GM12865 (cell line): ENCODE measurements around the gene PCDHGA11.
"Not testable (repeated sequence)": the region's sequence is repeated elsewhere in the genome, so short reads cannot be mapped to it uniquely, and the experiment has no call there.

Source experiments
- DNase-seq: peaks from one replicate; pipeline ENCODE4 v3.0.0; 2010; ENCODE audit warnings: low read depth
- H3K4me3 ChIP-seq: 2 replicates; pipeline ENCODE4 v1.5.1; 2011; ENCODE audit warnings: mild to moderate bottlenecking, low read depth, low read length, control low read depth
- CTCF ChIP-seq: IDR thresholded peaks from 2 replicates; pipeline ENCODE4 v1.5.1; 2011; ENCODE audit warnings: low read length, control low read depth, low read depth, inconsistent platforms; ENCODE audit not compliant: insufficient read depth; ENCODE audit errors: missing control alignments

PCDHGA11 gene

GRCh38 chr5:141431286-141431685 lies 10.4 kb downstream of the PCDHGA11 start:
- TF ChIP-seq CTCF, result no peak
- H3K4me3 ChIP-seq, result peak overlapping the region; percentile 79
- DNase-seq, result peak; percentile 76

GRCh38 chr5:141432308-141432707 lies 11.5 kb downstream of the PCDHGA11 start:
- H3K4me3 ChIP-seq, DNase-seq: not testable (repeated sequence)

- H3K4me3 ChIP-seq, DNase-seq: not testable (repeated sequence)
These were observed 11.9 kb downstream of the PCDHGA11 start for GRCh38 chr5:141432726-141433125.

- H3K4me3 ChIP-seq, result no peak overlapping the region
- TF ChIP-seq CTCF, result no peak
- DNase-seq, result no peak
These were observed 13.2 kb downstream of the PCDHGA11 start for GRCh38 chr5:141434006-141434405.

- no peak for TF ChIP-seq CTCF
- H3K4me3 ChIP-seq, result no peak overlapping the region
- no peak for DNase-seq
These were observed 16.4 kb downstream of the PCDHGA11 start for GRCh38 chr5:141437221-141437620.

GRCh38 chr5:141439411-141440141 lies 18.7 kb downstream of the PCDHGA11 start:
- TF ChIP-seq CTCF, result no peak
- H3K4me3 ChIP-seq, result no peak overlapping the region
- no peak for DNase-seq

GRCh38 chr5:141440341-141440740 lies 19.5 kb downstream of the PCDHGA11 start:
- no peak for TF ChIP-seq CTCF
- DNase-seq, result no peak
- H3K4me3 ChIP-seq, result no peak overlapping the region

GRCh38 chr5:141441571-141442170 lies 20.8 kb downstream of the PCDHGA11 start:
- TF ChIP-seq CTCF, result no peak
- no peak overlapping the region for H3K4me3 ChIP-seq
- no peak for DNase-seq
